Osteoblast (primary cell): Measurements from ENCODE around the gene HELZ2. TPM values are rescaled to one million over a fixed set of nuclear protein-coding genes. Genes with fewer than 3 reads are reported as not detected.

ENCODE experiments used
- DNase-seq: peaks from one replicate; pipeline ENCODE4 v3.0.0; 2011; ENCODE audit warnings: low spot score, mixed read lengths; ENCODE audit not compliant: insufficient read length; ENCODE audit errors: missing footprints
- H2AFZ ChIP-seq: 2 replicates; pipeline ENCODE4 v1.6.0; 2011; ENCODE audit warnings: mild to moderate bottlenecking, low read length
- H3K27ac ChIP-seq: 2 replicates; pipeline ENCODE4 v1.5.1; 2011; ENCODE audit warnings: mild to moderate bottlenecking, low read depth, low read length, moderate library complexity
- H3K27me3 ChIP-seq: 2 replicates; pipeline ENCODE4 v1.6.0; 2012; ENCODE audit warnings: mild to moderate bottlenecking, control low read depth, inconsistent platforms, low read length, moderate library complexity; ENCODE audit not compliant: insufficient read depth
- H3K36me3 ChIP-seq: 2 replicates; pipeline ENCODE4 v1.5.1; 2011; ENCODE audit warnings: mild to moderate bottlenecking, low read length, control low read depth, moderate library complexity; ENCODE audit not compliant: insufficient read depth
- H3K4me1 ChIP-seq: 2 replicates; pipeline ENCODE4 v1.5.1; 2011; ENCODE audit warnings: mild to moderate bottlenecking, low read length, control low read depth, moderate library complexity; ENCODE audit not compliant: insufficient read depth
- H3K4me2 ChIP-seq: 2 replicates; pipeline ENCODE4 v1.6.0; 2011; ENCODE audit warnings: mild to moderate bottlenecking, low read length; ENCODE audit not compliant: insufficient read depth
- H3K4me3 ChIP-seq: fragments of 200-600 bp; sonication (generic); 3 replicates; pipeline ENCODE4 v1.5.1; 2012; ENCODE audit warnings: mild to moderate bottlenecking, low read length, inconsistent platforms; ENCODE audit not compliant: insufficient read depth
- H3K79me2 ChIP-seq: 2 replicates; pipeline ENCODE4 v1.6.0; 2012; ENCODE audit warnings: mild to moderate bottlenecking, low read length, control low read depth, inconsistent platforms; ENCODE audit not compliant: insufficient read depth
- H3K9me3 ChIP-seq: 2 replicates; pipeline ENCODE4 v1.5.1; 2011; ENCODE audit warnings: low read depth, low read length, control low read depth
- H4K20me1 ChIP-seq: 2 replicates; pipeline ENCODE4 v1.6.0; 2012; ENCODE audit warnings: mild to moderate bottlenecking, low read length, control low read depth; ENCODE audit not compliant: insufficient read depth
- CTCF ChIP-seq: IDR thresholded peaks from 2 replicates; pipeline ENCODE4 v1.5.1; 2011; ENCODE audit warnings: mild to moderate bottlenecking, low read depth, low read length, moderate library complexity; ENCODE audit errors: extremely low read depth
- total RNA-seq: library from RNA; depleted of rRNA; stranded (reverse); fragments of >200 nt; gene quantifications from 2 replicates; pipeline ENCODE4 v1.2.3, GENCODE V29; 2012

HELZ2 gene
- total RNA-seq, 1 donor: 27.5 TPM

GRCh38 chr20:63544241-63544957 lies 29.6 kb downstream of the HELZ2 start:
- Histone ChIP-seq H3K36me3 (no peaks in the 10 kb centered on the region), H3K79me2 (no peaks in the 10 kb centered on the region), H3K27me3 (peaks cover 19% of the 10 kb centered on the region), H4K20me1 (no peaks in the 10 kb centered on the region), H3K4me3 (no peak overlapping the region), H2AFZ (no peak overlapping the region), H3K4me2 (no peak overlapping the region), H3K9me3 (no peaks in the 10 kb centered on the region), H3K27ac (no peak overlapping the region), H3K4me1 (no peaks in the 10 kb centered on the region)
- no peak for TF ChIP-seq CTCF
- no peak for DNase-seq

- Histone ChIP-seq H3K4me1 (no peaks in the 10 kb centered on the region), H4K20me1 (no peaks in the 10 kb centered on the region), H3K4me3 (no peak overlapping the region), H3K4me2 (no peak overlapping the region), H2AFZ (no peak overlapping the region), H3K27me3 (peaks cover 17% of the 10 kb centered on the region), H3K36me3 (no peaks in the 10 kb centered on the region), H3K27ac (no peak overlapping the region), H3K9me3 (no peaks in the 10 kb centered on the region), H3K79me2 (no peaks in the 10 kb centered on the region)
- no peak for TF ChIP-seq CTCF
- DNase-seq: no peak
Measured at GRCh38 chr20:63543733-63544132, 30.3 kb downstream of the HELZ2 start.

- no peaks in the 10 kb centered on the region for H4K20me1 ChIP-seq
- H3K27ac ChIP-seq: no peak overlapping the region
- H3K4me2 ChIP-seq: no peak overlapping the region
- no peaks in the 10 kb centered on the region for H3K4me1 ChIP-seq
- no peak overlapping the region for H2AFZ ChIP-seq
- no peaks in the 10 kb centered on the region for H3K9me3 ChIP-seq
- H3K27me3 ChIP-seq: peaks cover 11% of the 10 kb centered on the region
- H3K36me3 ChIP-seq: no peaks in the 10 kb centered on the region
- no peaks in the 10 kb centered on the region for H3K79me2 ChIP-seq
- TF ChIP-seq CTCF: no peak
- no peak overlapping the region for H3K4me3 ChIP-seq
- no peak for DNase-seq
Measured at GRCh38 chr20:63543131-63543530, 30.9 kb downstream of the HELZ2 start.

- Histone ChIP-seq H3K4me3 (no peak overlapping the region), H4K20me1 (no peaks in the 10 kb centered on the region), H3K36me3 (no peaks in the 10 kb centered on the region), H3K9me3 (no peaks in the 10 kb centered on the region), H3K4me2 (no peak overlapping the region), H3K4me1 (no peaks in the 10 kb centered on the region), H2AFZ (no peak overlapping the region), H3K79me2 (no peaks in the 10 kb centered on the region), H3K27ac (no peak overlapping the region), H3K27me3 (peaks cover 7% of the 10 kb centered on the region)
- no peak for TF ChIP-seq CTCF
- DNase-seq: no peak
Measured at GRCh38 chr20:63542696-63543095, 31.3 kb downstream of the HELZ2 start.
